H1 (cell line): Measurements from ENCODE around the gene CHST11. TPM values are rescaled to one million over a fixed set of nuclear protein-coding genes. Genes with fewer than 3 reads are reported as not detected.

Experiments
- CTCF ChIA-PET: fragments of 300-600 bp; sonication (Branson Sonifier 250); formaldehyde crosslinking; loops from one replicate; lab custom pipeline; 2021; ENCODE audit not compliant: partially characterized antibody; lab: Charles Lee
- POLR2A ChIA-PET: fragments of 300-600 bp; sonication (Branson Sonifier 250); formaldehyde crosslinking; loops from one replicate; lab custom pipeline; 2021; ENCODE audit warnings: inconsistent platforms; ENCODE audit not compliant: partially characterized antibody; lab: Charles Lee
- DNase-seq, 2 experiments: peaks; one replicate each; pipeline versions ENCODE4 v3.0.0 to v3.0.0-alpha.2; 2010 to 2022; ENCODE audit warnings: low spot score in 2 of 2, low read depth in 1 of 2, mixed read lengths in 1 of 2
- FAIRE-seq: peaks from 2 replicates; lab custom pipeline; 2011; peaks lifted over from hg19 to GRCh38; lab: Jason Lieb, UNC
- H2AFZ ChIP-seq: 2 replicates; pipeline ENCODE4 v1.8.1; 2012; ENCODE audit warnings: low read length, inconsistent platforms
- H2AK5ac ChIP-seq: 2 replicates; pipeline ENCODE4 v1.6.1; 2013; ENCODE audit warnings: low read depth, low read length
- H2BK120ac ChIP-seq: replicated peaks from 2 replicates; pipeline ENCODE3; 2013; ENCODE audit warnings: low read depth, low read length, inconsistent platforms
- H2BK12ac ChIP-seq: 2 replicates; pipeline ENCODE4 v1.6.1; 2013; ENCODE audit warnings: low read depth, low read length
- H2BK15ac ChIP-seq: 2 replicates; pipeline ENCODE4 v1.6.1; 2013; ENCODE audit warnings: low read length
- H2BK20ac ChIP-seq: 2 replicates; pipeline ENCODE4 v1.6.1; 2013; ENCODE audit warnings: low read length
- H2BK5ac ChIP-seq: 2 replicates; pipeline ENCODE4 v1.6.1; 2013; ENCODE audit warnings: low read depth, low read length
- H3K14ac ChIP-seq: 2 replicates; pipeline ENCODE4 v1.6.1; 2013; ENCODE audit warnings: inconsistent platforms; ENCODE audit not compliant: insufficient read length
- H3K18ac ChIP-seq: 2 replicates; pipeline ENCODE4 v1.6.1; 2013; ENCODE audit warnings: low read length; ENCODE audit errors: extremely low read depth
- H3K23ac ChIP-seq: 2 replicates; pipeline ENCODE4 v1.6.1; 2013; ENCODE audit warnings: inconsistent platforms; ENCODE audit not compliant: insufficient read length
- H3K23me2 ChIP-seq: 2 replicates; pipeline ENCODE4 v1.6.1; 2013; ENCODE audit warnings: low read depth, low read length
- H3K27ac ChIP-seq: 2 replicates; pipeline ENCODE4 v1.6.1; 2011; ENCODE audit warnings: low read depth, low read length, inconsistent platforms
- H3K27me3 ChIP-seq, 4 experiments: replicated peaks in 1 of 4; 1 replicate in 1 of 4; 2 replicates in 3 of 4; pipeline versions ENCODE4 v1.6.1 to v1.8.1; 2011 to 2013; ENCODE audit warnings: low read length in 3 of 4, mild to moderate bottlenecking in 3 of 4, inconsistent platforms in 2 of 4, mixed read lengths in 2 of 4, moderate library complexity in 1 of 4; ENCODE audit not compliant: control insufficient read depth in 3 of 4, insufficient read depth in 3 of 4; ENCODE audit errors: extremely low read depth in 1 of 4
- H3K36me3 ChIP-seq, 4 experiments: 2 replicates each; pipeline versions ENCODE4 v1.6.1 to v1.8.1; 2011 to 2013; ENCODE audit warnings: mild to moderate bottlenecking in 4 of 4, low read length in 3 of 4, moderate library complexity in 2 of 4, control low read depth in 1 of 4, inconsistent platforms in 1 of 4; ENCODE audit not compliant: insufficient read depth in 4 of 4, control insufficient read depth in 2 of 4
- H3K4ac ChIP-seq: replicated peaks from 2 replicates; pipeline ENCODE3; 2013; ENCODE audit warnings: low read length, low read depth, mixed read lengths, inconsistent platforms; ENCODE audit not compliant: insufficient read length
- H3K4me1 ChIP-seq, 4 experiments: replicated peaks in 1 of 4; 1 replicate in 1 of 4; 2 replicates in 3 of 4; pipeline versions ENCODE4 v1.6.1 to v1.8.1; 2011 to 2013; ENCODE audit warnings: low read length in 3 of 4, inconsistent platforms in 2 of 4, mixed read lengths in 1 of 4; ENCODE audit not compliant: insufficient read depth in 4 of 4, control insufficient read depth in 3 of 4
- H3K4me2 ChIP-seq, 2 experiments: 2 replicates each; pipeline versions ENCODE4 v1.6.1 to v1.8.1; 2011 to 2013; ENCODE audit warnings: low read depth in 2 of 2, low read length in 2 of 2, control low read depth in 1 of 2, inconsistent platforms in 1 of 2, mild to moderate bottlenecking in 1 of 2; ENCODE audit not compliant: insufficient read depth in 1 of 2
- H3K4me3 ChIP-seq, 4 experiments: fragments of 200-600, 300-600 bp in 1 of 4; sonication (generic), shearing (Covaris generic), sonication (Bioruptor Twin) in 1 of 4; 2 replicates each; pipeline versions ENCODE4 v1.5.1 to v1.8.1; 2011 to 2016; ENCODE audit warnings: low read length in 4 of 4, low read depth in 3 of 4, control low read depth in 2 of 4, inconsistent platforms in 2 of 4, mild to moderate bottlenecking in 2 of 4, mixed read lengths in 1 of 4, moderate library complexity in 1 of 4; ENCODE audit not compliant: insufficient read depth in 2 of 4; ENCODE audit errors: extremely low read depth in 1 of 4
- H3K56ac ChIP-seq: replicated peaks from 2 replicates; pipeline ENCODE3; 2013; ENCODE audit warnings: low read depth, mild to moderate bottlenecking, mixed read lengths, low read length, inconsistent platforms; ENCODE audit not compliant: insufficient read length
- H3K79me1 ChIP-seq: 2 replicates; pipeline ENCODE4 v1.6.1; 2013; ENCODE audit warnings: low read depth, low read length, control low read depth
- H3K79me2 ChIP-seq, 2 experiments: 2 replicates each; pipeline versions ENCODE4 v1.6.1 to v1.8.1; 2012 to 2013; ENCODE audit warnings: low read length in 2 of 2, mild to moderate bottlenecking in 2 of 2, inconsistent platforms in 1 of 2; ENCODE audit not compliant: insufficient read depth in 2 of 2, control insufficient read depth in 1 of 2
- H3K9ac ChIP-seq, 4 experiments: replicated peaks in 1 of 4; 1 replicate in 1 of 4; 2 replicates in 3 of 4; pipeline versions ENCODE4 v1.6.1 to v1.8.1; 2011 to 2013; ENCODE audit warnings: low read depth in 3 of 4, low read length in 3 of 4, control low read depth in 2 of 4, mild to moderate bottlenecking in 2 of 4, moderate library complexity in 2 of 4, inconsistent platforms in 1 of 4; ENCODE audit errors: extremely low read depth in 1 of 4
- H3K9me3 ChIP-seq, 2 experiments: 2 replicates each; pipeline versions ENCODE4 v1.6.1 to v1.8.1; 2012 to 2013; ENCODE audit warnings: mild to moderate bottlenecking in 2 of 2, moderate library complexity in 2 of 2, control low read depth in 1 of 2, inconsistent platforms in 1 of 2, low read depth in 1 of 2, low read length in 1 of 2, mixed read lengths in 1 of 2; ENCODE audit not compliant: insufficient read depth in 2 of 2
- H4K20me1 ChIP-seq, 2 experiments: replicated peaks in 1 of 2; 2 replicates each; pipeline versions ENCODE3 to v1.8.1; 2011 to 2013; ENCODE audit warnings: inconsistent platforms in 2 of 2, low read length in 2 of 2, mild to moderate bottlenecking in 1 of 2; ENCODE audit not compliant: insufficient read depth in 2 of 2, control insufficient read depth in 1 of 2
- H4K5ac ChIP-seq: 2 replicates; pipeline ENCODE4 v1.6.1; 2013; ENCODE audit warnings: low read length, low read depth, mixed read lengths, inconsistent platforms; ENCODE audit not compliant: insufficient read length
- H4K8ac ChIP-seq: 2 replicates; pipeline ENCODE4 v1.8.0; 2013; ENCODE audit warnings: mild to moderate bottlenecking, moderate library complexity, low read length, inconsistent platforms; ENCODE audit not compliant: insufficient read depth; ENCODE audit errors: extremely low read depth
- H4K91ac ChIP-seq: replicated peaks from 2 replicates; pipeline ENCODE3; 2013; ENCODE audit warnings: low read length, mixed read lengths, inconsistent platforms; ENCODE audit not compliant: insufficient read length
- ASH2L ChIP-seq: fragments of 200-600, 300-600 bp; sonication (generic); IDR thresholded peaks from one replicate; pipeline ENCODE4 v1.7.1; 2017; ENCODE audit warnings: low read length
- PHF8 ChIP-seq: fragments of 200-600 bp; sonication (generic); conservative IDR thresholded peaks from 2 replicates; pipeline ENCODE4 v1.7.1; 2012; ENCODE audit warnings: low read depth, mild to moderate bottlenecking, inconsistent platforms, low read length, moderate library complexity
- POLR2AphosphoS5 ChIP-seq: IDR thresholded peaks from 2 replicates; pipeline ENCODE4 v1.6.1; 2011; ENCODE audit warnings: low read depth, low read length
- RAD21 ChIP-seq, 2 experiments: IDR thresholded peaks in 1 of 2; conservative IDR thresholded peaks in 1 of 2; 2 replicates each; pipeline ENCODE4 v1.6.1; 2011; ENCODE audit warnings: low read depth in 2 of 2, low read length in 2 of 2, improper control_type of control experiment in 1 of 2, inconsistent platforms in 1 of 2, mild to moderate bottlenecking in 1 of 2, moderate library complexity in 1 of 2
- RBBP5 ChIP-seq: IDR thresholded peaks from 2 replicates; pipeline ENCODE4 v1.7.1; 2012; ENCODE audit warnings: low read depth, mild to moderate bottlenecking, inconsistent platforms, low read length, moderate library complexity, borderline replicate concordance
- SP1 ChIP-seq: IDR thresholded peaks from 2 replicates; pipeline ENCODE4 v1.6.1; 2011; ENCODE audit warnings: low read depth, low read length
- TCF12 ChIP-seq: IDR thresholded peaks from 2 replicates; pipeline ENCODE4 v1.6.1; 2011; ENCODE audit warnings: low read depth, mild to moderate bottlenecking, low read length
- YY1 ChIP-seq: IDR thresholded peaks from 2 replicates; pipeline ENCODE4 v1.6.1; 2011; ENCODE audit warnings: low read depth, mild to moderate bottlenecking, low read length
- WGBS, 2 experiments: shearing (Covaris generic) in 1 of 2; methylation state at CpG; one replicate each; pipeline versions ENCODE4 v1.1.6 to v1.1.7; 2013 to 2015; ENCODE audit warnings: low lambda C conversion rate in 2 of 2, mixed read lengths in 2 of 2, inconsistent platforms in 1 of 2, low coverage in 1 of 2, missing lambda C conversion rate in 1 of 2; ENCODE audit not compliant: insufficient replicate concordance in 2 of 2, insufficient coverage in 1 of 2, insufficient read length in 1 of 2; ENCODE audit errors: extremely low coverage in 1 of 2, missing lambda C conversion rate in 1 of 2; 5-methylcytosine and 5-hydroxymethylcytosine counted together
- polyA plus RNA-seq, 7 experiments: library from polyadenylated mRNA; depleted of rRNA in 3 of 7; stranded (reverse) in 5 of 7; unstranded in 2 of 7; fragments of >200 nt in 5 of 7; fragments of 200-250 nt in 2 of 7; gene quantifications; 1 replicate in 5 of 7; 2 replicates in 1 of 7; 4 replicates in 1 of 7; pipeline versions ENCODE4 v1.2.1 to v1.2.3, GENCODE V29; 2011 to 2013; ENCODE audit warnings: missing spikeins in 2 of 7, mixed read lengths in 2 of 7
- total RNA-seq: library from RNA; stranded (reverse); fragmentation: NEBNext Ultra II Directional; extraction: Animal tissue kit (Norgen Biotek cat#: 25700); gene quantifications from 2 replicates; pipeline ENCODE4 v1.2.1, GENCODE V29; 2021
- TF ChIP-seq, protein P1 (sequence below): IDR thresholded peaks from 2 replicates; pipeline ENCODE4 v1.6.1; 2011; ENCODE audit warnings: low read length, improper control_type of control experiment

Gene CHST11
- total and polyA plus RNA-seq, 2 of the 8 experiments (the other 6 are each of a cell fraction or from before 2014, with no cell fraction given) = 14.4 to 20.8 TPM

DNA sequence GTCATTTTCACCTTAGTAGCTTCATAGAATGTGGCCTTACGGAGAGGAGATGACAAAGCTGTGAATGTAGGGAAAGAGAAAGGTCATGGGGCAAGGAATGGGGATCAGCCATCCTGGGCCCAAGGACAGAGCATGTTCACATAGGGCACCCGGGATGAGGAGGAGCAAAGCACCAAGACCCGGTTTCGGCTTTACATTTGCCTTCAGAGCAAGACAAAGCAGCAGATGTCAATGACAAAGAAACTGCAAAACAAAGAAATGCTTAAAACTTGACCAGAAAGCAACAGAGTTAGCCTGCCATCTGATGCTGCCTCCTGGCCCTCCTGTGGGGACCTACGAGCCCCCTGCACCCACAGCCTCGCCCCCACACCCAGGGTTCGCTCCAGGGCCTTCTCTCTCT, 252.1 kb downstream of the CHST11 start:
- H3K79me2 ChIP-seq = peaks cover 0 to 2% of the 10 kb centered on the region in 2 experiments; a peak in 1 of 4 replicates
- FAIRE-seq = peak; percentile 36
- H3K4me1 ChIP-seq = peaks cover 14 to 46% (median 21%) of the 10 kb centered on the region in 4 experiments
- H3K23me2 ChIP-seq = no peaks in the 10 kb centered on the region
- H3K9ac ChIP-seq = no peak overlapping the region
- peak overlapping the region; percentile 9; the same call in 1 of the 2 replicates for H3K18ac ChIP-seq
- CTCF ChIA-PET = interaction anchor here (0.7 to 2.1 kb wide), 4 partner anchors 10 to 327 kb away, joined by 3 to 8 read pairs (median 4); no protein-coding TSS in a partner anchor
- H3K79me1 ChIP-seq = no peaks in the 10 kb centered on the region
- H3K56ac ChIP-seq = no peak overlapping the region
- H2AFZ ChIP-seq = no peak overlapping the region
- H4K91ac ChIP-seq = peak overlapping the region; percentile 22
- peak overlapping the region; percentile 54; the same call in 1 of the 2 replicates for H2AK5ac ChIP-seq
- no peak overlapping the region for H4K5ac ChIP-seq
- H4K8ac ChIP-seq = peak overlapping the region; percentile 88; the same call in 1 of the 2 replicates
- H2BK20ac ChIP-seq = peak overlapping the region; percentile 2; the same call in 1 of the 2 replicates
- DNase-seq = no peak
- no peaks in the 10 kb centered on the region for H3K9me3 ChIP-seq
- TF ChIP-seq RAD21 (IDR thresholded peaks at IDR 0.05 in 1 of 2, conservative IDR thresholded peaks at IDR 0.05 in 1 of 2; ENCODE audit: low read depth in 2 of 2, low read length in 2 of 2) (peak in 1 of 2 experiments; percentile 11; a peak in 1 of 4 replicates), YY1 (no peak), ASH2L (peak; percentile 18), PHF8 (no peak), RBBP5 (0 out of 2 replicates have a peak, but pooled peaks have one; percentile 43), SP1 (0 out of 2 replicates have a peak, but pooled peaks have one; percentile 33), TCF12 (0 out of 2 replicates have a peak, but pooled peaks have one; percentile 74), POLR2AphosphoS5 (0 out of 2 replicates have a peak, but pooled peaks have one; percentile 27)
- TF ChIP-seq, protein P1, sequence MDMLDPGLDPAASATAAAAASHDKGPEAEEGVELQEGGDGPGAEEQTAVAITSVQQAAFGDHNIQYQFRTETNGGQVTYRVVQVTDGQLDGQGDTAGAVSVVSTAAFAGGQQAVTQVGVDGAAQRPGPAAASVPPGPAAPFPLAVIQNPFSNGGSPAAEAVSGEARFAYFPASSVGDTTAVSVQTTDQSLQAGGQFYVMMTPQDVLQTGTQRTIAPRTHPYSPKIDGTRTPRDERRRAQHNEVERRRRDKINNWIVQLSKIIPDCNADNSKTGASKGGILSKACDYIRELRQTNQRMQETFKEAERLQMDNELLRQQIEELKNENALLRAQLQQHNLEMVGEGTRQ = no peak
- TF ChIP-seq, all 59 proteins: peak for 6
- 55% methylated on average over 6 of the region's 7 CpGs; no CpG with 5 or more reads in 1 of the 2 experiments for WGBS, 2 experiments
- Histone ChIP-seq H3K27me3 (no peaks in the 10 kb centered on the region), H2BK12ac (peak overlapping the region; percentile 86), H3K23ac (no peak overlapping the region), H4K20me1 (peaks cover 0 to 3% of the 10 kb centered on the region in 2 experiments), H3K14ac (no peak overlapping the region), H3K4me3 (peak overlapping the region in 2 of 4 experiments; percentile 2 to 7; a peak in 1 of 8 replicates), H3K4ac (no peak overlapping the region), H3K36me3 (no peaks in the 10 kb centered on the region), H2BK120ac (no peak overlapping the region), H3K4me2 (peak overlapping the region; percentile 8 to 26), H2BK15ac (peak overlapping the region; percentile 31; the same call in 1 of the 2 replicates), H2BK5ac (peak overlapping the region; percentile 64; the same call in 1 of the 2 replicates), H3K27ac (no peak overlapping the region)
- POLR2A ChIA-PET = no interaction called here
